ENCODE data around the gene CRYBB1. TPM values are rescaled to one million over a fixed set of nuclear protein-coding genes. Genes with fewer than 3 reads are reported as not detected.

Gene CRYBB1
- total RNA-seq, 2 experiments from 2014 or later, result not detected

GRCh38 chr22:26586556-26587325 is 31.1 kb downstream of the CRYBB1 start:
- no peak for TF ChIP-seq CTCF (IDR thresholded peaks at IDR 0.05)
- intact Hi-C loops (cut with micrococcal nuclease), result no loop called here
- Mint-ChIP-seq H3K9me3 (no peaks in the 10 kb centered on the region), H3K36me3 (ENCODE audit: low read depth) (peaks cover 28% of the 10 kb centered on the region), H3K27ac (peak overlapping the region; percentile 88), H3K27me3 (no peaks in the 10 kb centered on the region), H3K4me1 (ENCODE audit: low read depth) (peaks cover 63% of the 10 kb centered on the region), H3K4me3 (peak overlapping the region; percentile 60)
- CTCF ChIA-PET, result interaction anchor here (2.3 kb wide), 1 partner anchor 79 kb away, joined by 7 read pairs; no protein-coding TSS in a partner anchor
- ATAC-seq (peak; percentile 25), DNase-seq (peak; percentile 49)
- POLR2A ChIA-PET, result no interaction called here

- H3K36me3 Mint-ChIP-seq (ENCODE audit: low read depth), result peaks cover 32% of the 10 kb centered on the region
- H3K4me1 Mint-ChIP-seq (ENCODE audit: low read depth), result peaks cover 69% of the 10 kb centered on the region
Observed at GRCh38 chr22:26585104-26585790, 32.6 kb downstream of the CRYBB1 start.

GRCh38 chr22:26584010-26584409 is 33.8 kb downstream of the CRYBB1 start:
- H3K27me3 Mint-ChIP-seq, result no peaks in the 10 kb centered on the region
- no peak for TF ChIP-seq CTCF (IDR thresholded peaks at IDR 0.05)
- intact Hi-C loops (cut with micrococcal nuclease), result no loop called here
- ATAC-seq, result no peak
- H3K9me3 Mint-ChIP-seq, result no peaks in the 10 kb centered on the region
- DNase-seq, result no peak
- peak overlapping the region; percentile 72 for H3K27ac Mint-ChIP-seq
- ChIA-PET CTCF (interaction anchor here (0.9 to 1.4 kb wide), 4 partner anchors 9 to 58 kb away, joined by 3 to 4 read pairs (median 3); no protein-coding TSS in a partner anchor), POLR2A (no interaction called here)
- peaks cover 34% of the 10 kb centered on the region for H3K36me3 Mint-ChIP-seq (ENCODE audit: low read depth)
- peaks cover 82% of the 10 kb centered on the region for H3K4me1 Mint-ChIP-seq (ENCODE audit: low read depth)
- no peak overlapping the region for H3K4me3 Mint-ChIP-seq

More at GRCh38 chr22:26585104-26585790, 32.6 kb downstream of the CRYBB1 start:
- Mint-ChIP-seq H3K27me3 (no peaks in the 10 kb centered on the region), H3K4me3 (no peak overlapping the region), H3K9me3 (no peaks in the 10 kb centered on the region), H3K27ac (peak overlapping the region; percentile 72)
- peak; percentile 52 for DNase-seq
- POLR2A ChIA-PET, result interaction anchor here (0.7 to 1.4 kb wide), 3 partner anchors 12 to 57 kb away, joined by 4 read pairs; no protein-coding TSS in a partner anchor
- no peak for TF ChIP-seq CTCF (IDR thresholded peaks at IDR 0.05)
- CTCF ChIA-PET, result interaction anchor here (0.8 to 2.3 kb wide), 3 partner anchors 10 to 80 kb away, joined by 3 to 7 read pairs (median 3); no protein-coding TSS in a partner anchor
- no peak for ATAC-seq
- intact Hi-C loops (cut with micrococcal nuclease), result no loop called here

GRCh38 chr22:26581633-26582168 is 36.1 kb downstream of the CRYBB1 start:
- peak overlapping the region; percentile 26 for H3K27ac Mint-ChIP-seq
- H3K9me3 Mint-ChIP-seq, result no peaks in the 10 kb centered on the region
- no peak for DNase-seq
- peaks cover 72% of the 10 kb centered on the region for H3K4me1 Mint-ChIP-seq (ENCODE audit: low read depth)
- no peaks in the 10 kb centered on the region for H3K27me3 Mint-ChIP-seq
- no peak overlapping the region for H3K4me3 Mint-ChIP-seq
- no peak for TF ChIP-seq CTCF (IDR thresholded peaks at IDR 0.05)
- H3K36me3 Mint-ChIP-seq (ENCODE audit: low read depth), result peaks cover 26% of the 10 kb centered on the region
- ChIA-PET CTCF (interaction anchor here (1.1 kb wide), 1 partner anchor 80 kb away, joined by 4 read pairs; no protein-coding TSS in a partner anchor), POLR2A (interaction anchor here (1.0 kb wide), 1 partner anchor 9 kb away, joined by 5 read pairs; no protein-coding TSS in a partner anchor)
- intact Hi-C loops (cut with micrococcal nuclease), result no loop called here
- ATAC-seq, result no peak

Measured in activated CD8-positive, alpha-beta T cell treated with anti-CD3 and anti-CD28 coated beads for 36 hours (primary cell).